ENCODE results near the gene C2orf68.

- TF ChIP-seq EZH2phosphoT487 (IDR thresholded peaks at IDR 0.05; ENCODE audit: borderline replicate concordance, low read length), result no peak
- no peak for TF ChIP-seq EZH2 (IDR thresholded peaks at IDR 0.05; ENCODE audit: low read length, unreplicated experiment)
Observed at GRCh38 chr2:85577063-85577385, 34.8 kb downstream of the C2orf68 start.
